OCI-LY3 (cell line): ENCODE data around the gene DPP10.

Source experiments
- H2AFZ ChIP-seq: fragments of 200-600, 300-600 bp; shearing (Covaris generic); 2 replicates; pipeline ENCODE4 v1.6.0; 2014; ENCODE audit warnings: antibody characterized with exemption, low read depth, low read length
- H3K27ac ChIP-seq: fragments of 200-600, 300-600 bp; sonication (generic); 2 replicates; pipeline ENCODE4 v1.5.1; 2014; ENCODE audit warnings: mild to moderate bottlenecking, low read length, moderate library complexity, mixed read lengths
- H3K27me3 ChIP-seq: fragments of 200-600, 300-600 bp; sonication (generic); 2 replicates; pipeline ENCODE4 v1.6.1; 2014; ENCODE audit warnings: low read depth, low read length, mixed read lengths
- H3K36me3 ChIP-seq: fragments of 200-600, 300-600 bp; sonication (generic); replicated peaks from 2 replicates; pipeline ENCODE3; 2014; ENCODE audit warnings: low read depth, low read length, mixed read lengths
- H3K4me1 ChIP-seq: fragments of 300-600, 200-600 bp; sonication (generic); 2 replicates; pipeline ENCODE4 v1.6.1; 2014; ENCODE audit warnings: low read length, mixed read lengths
- H3K4me2 ChIP-seq: fragments of 200-600, 300-600 bp; sonication (generic); 2 replicates; pipeline ENCODE4 v1.6.1; 2014; ENCODE audit warnings: low read length, mixed read lengths
- H3K4me3 ChIP-seq: fragments of 300-600, 200-600 bp; sonication (generic); 2 replicates; pipeline ENCODE4 v1.5.1; 2014; ENCODE audit warnings: antibody characterized with exemption, mild to moderate bottlenecking, low read length, moderate library complexity
- H3K79me2 ChIP-seq: fragments of 300-600, 200-600 bp; shearing (Covaris generic); 2 replicates; pipeline ENCODE4 v1.6.1; 2014; ENCODE audit warnings: mild to moderate bottlenecking, low read length, mixed read lengths
- H3K9ac ChIP-seq: fragments of 300-600, 200-600 bp; shearing (Covaris generic); 2 replicates; pipeline ENCODE4 v1.6.0; 2014; ENCODE audit warnings: mild to moderate bottlenecking, low read length, moderate library complexity
- H3K9me3 ChIP-seq: fragments of 200-600, 300-600 bp; shearing (Covaris generic); 2 replicates; pipeline ENCODE4 v1.6.1; 2014; ENCODE audit warnings: low read length, mixed read lengths; ENCODE audit not compliant: insufficient read depth
- H4K20me1 ChIP-seq: fragments of 200-600, 300-600 bp; sonication (generic); 2 replicates; pipeline ENCODE4 v1.6.1; 2016; ENCODE audit warnings: low read length, mixed read lengths; ENCODE audit not compliant: insufficient read depth
- EZH2phosphoT487 ChIP-seq: fragments of 200-600 bp; shearing (Covaris generic); IDR thresholded peaks from 2 replicates; pipeline ENCODE4 v1.6.1; 2018; ENCODE audit warnings: antibody characterized with exemption, mixed run types, low read depth
- TF ChIP-seq, protein P1 (sequence below): fragments of 200-600, 300-600 bp; sonication (generic); IDR thresholded peaks from 2 replicates; pipeline ENCODE4 v1.5.1; 2014; ENCODE audit warnings: antibody characterized with exemption, low read length, low read depth

Gene DPP10

DNA sequence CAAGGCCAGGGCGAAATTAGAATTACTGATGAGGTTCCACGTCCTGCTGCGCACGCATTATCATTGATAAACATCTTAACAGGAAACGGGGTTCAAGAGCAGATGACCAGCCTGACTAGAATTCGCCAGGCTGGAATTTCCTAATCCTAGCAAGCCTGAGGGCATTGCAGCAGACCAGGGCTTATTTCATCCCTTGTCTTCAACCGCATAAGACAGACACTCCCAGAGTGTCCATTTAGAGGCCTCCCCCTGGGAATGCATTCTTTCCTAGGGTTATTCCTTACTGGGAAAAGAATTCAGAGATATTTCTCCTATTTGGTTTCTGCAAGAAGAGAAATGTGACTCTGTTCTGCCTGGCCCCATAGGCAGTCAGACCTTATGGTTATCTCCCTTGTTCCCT lies 486.8 kb downstream of the DPP10 start:
- Histone ChIP-seq H3K27me3 (no peaks in the 10 kb centered on the region), H3K4me1 (no peaks in the 10 kb centered on the region), H3K27ac (no peak overlapping the region), H3K36me3 (no peaks in the 10 kb centered on the region), H3K4me3 (no peak overlapping the region), H3K79me2 (no peaks in the 10 kb centered on the region), H3K9me3 (no peaks in the 10 kb centered on the region), H2AFZ (no peak overlapping the region), H3K9ac (no peak overlapping the region), H3K4me2 (no peak overlapping the region), H4K20me1 (no peaks in the 10 kb centered on the region)
- TF ChIP-seq EZH2phosphoT487: no peak
- TF ChIP-seq, protein P1, sequence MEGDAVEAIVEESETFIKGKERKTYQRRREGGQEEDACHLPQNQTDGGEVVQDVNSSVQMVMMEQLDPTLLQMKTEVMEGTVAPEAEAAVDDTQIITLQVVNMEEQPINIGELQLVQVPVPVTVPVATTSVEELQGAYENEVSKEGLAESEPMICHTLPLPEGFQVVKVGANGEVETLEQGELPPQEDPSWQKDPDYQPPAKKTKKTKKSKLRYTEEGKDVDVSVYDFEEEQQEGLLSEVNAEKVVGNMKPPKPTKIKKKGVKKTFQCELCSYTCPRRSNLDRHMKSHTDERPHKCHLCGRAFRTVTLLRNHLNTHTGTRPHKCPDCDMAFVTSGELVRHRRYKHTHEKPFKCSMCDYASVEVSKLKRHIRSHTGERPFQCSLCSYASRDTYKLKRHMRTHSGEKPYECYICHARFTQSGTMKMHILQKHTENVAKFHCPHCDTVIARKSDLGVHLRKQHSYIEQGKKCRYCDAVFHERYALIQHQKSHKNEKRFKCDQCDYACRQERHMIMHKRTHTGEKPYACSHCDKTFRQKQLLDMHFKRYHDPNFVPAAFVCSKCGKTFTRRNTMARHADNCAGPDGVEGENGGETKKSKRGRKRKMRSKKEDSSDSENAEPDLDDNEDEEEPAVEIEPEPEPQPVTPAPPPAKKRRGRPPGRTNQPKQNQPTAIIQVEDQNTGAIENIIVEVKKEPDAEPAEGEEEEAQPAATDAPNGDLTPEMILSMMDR: no peak

DNA sequence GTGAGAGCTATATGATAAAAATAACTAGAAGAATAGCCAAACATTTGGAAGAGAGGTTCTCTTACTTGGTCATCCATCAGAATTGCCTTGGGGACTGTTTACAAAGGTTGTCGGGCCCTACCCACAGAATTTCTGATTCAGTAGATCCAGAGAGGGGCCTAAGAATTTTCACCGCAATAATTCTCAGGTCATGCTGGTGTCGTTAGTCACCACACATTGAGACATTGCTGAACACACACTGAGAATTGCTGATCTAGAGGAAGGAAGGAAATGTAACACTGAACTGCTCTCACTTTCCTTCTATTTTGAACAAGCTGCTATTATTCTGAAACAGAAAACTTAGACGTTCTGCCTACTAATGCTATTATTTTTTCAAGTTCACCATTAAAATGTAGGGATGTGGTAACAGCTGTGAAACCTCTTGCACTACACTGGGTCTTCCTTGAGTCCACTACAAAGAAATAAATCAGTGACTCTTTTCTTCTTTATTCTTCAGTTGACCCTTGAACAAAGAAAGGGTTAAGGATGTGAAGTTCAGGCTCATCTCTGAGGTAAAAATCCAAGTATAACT lies 491.3 kb downstream of the DPP10 start:
- TF ChIP-seq, protein P1: no peak
- no peak for TF ChIP-seq EZH2phosphoT487
- Histone ChIP-seq H3K36me3 (no peaks in the 10 kb centered on the region), H3K9me3 (no peaks in the 10 kb centered on the region), H3K4me3 (no peak overlapping the region), H3K27me3 (no peaks in the 10 kb centered on the region), H3K9ac (no peak overlapping the region), H4K20me1 (no peaks in the 10 kb centered on the region), H2AFZ (no peak overlapping the region), H3K4me2 (no peak overlapping the region), H3K27ac (no peak overlapping the region), H3K4me1 (no peaks in the 10 kb centered on the region), H3K79me2 (no peaks in the 10 kb centered on the region)

DNA sequence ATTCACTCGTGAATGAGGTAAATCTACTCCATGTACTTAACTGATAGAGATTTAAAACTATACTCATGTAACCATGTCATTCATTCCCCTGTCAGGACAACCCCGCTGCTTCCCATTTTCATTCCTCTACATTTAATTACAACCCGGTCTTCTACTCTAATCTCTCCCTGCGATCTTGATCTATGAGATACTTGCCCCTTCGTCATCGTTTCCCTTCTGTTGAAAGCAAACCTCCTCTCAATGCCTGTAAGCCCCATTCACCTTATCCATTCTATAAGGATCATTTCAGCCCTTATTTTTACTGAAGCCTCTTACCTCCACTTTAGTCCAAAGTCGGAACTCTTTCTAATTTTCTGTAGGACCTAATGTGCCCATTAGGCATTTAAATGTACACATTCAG lies 492.6 kb downstream of the DPP10 start:
- TF ChIP-seq, protein P1: no peak
- no peak for TF ChIP-seq EZH2phosphoT487
- Histone ChIP-seq H2AFZ (no peak overlapping the region), H3K27me3 (no peaks in the 10 kb centered on the region), H3K4me1 (no peaks in the 10 kb centered on the region), H3K4me2 (no peak overlapping the region), H3K27ac (no peak overlapping the region), H3K9ac (no peak overlapping the region), H4K20me1 (no peaks in the 10 kb centered on the region), H3K79me2 (no peaks in the 10 kb centered on the region), H3K36me3 (no peaks in the 10 kb centered on the region), H3K4me3 (no peak overlapping the region), H3K9me3 (no peaks in the 10 kb centered on the region)

DNA sequence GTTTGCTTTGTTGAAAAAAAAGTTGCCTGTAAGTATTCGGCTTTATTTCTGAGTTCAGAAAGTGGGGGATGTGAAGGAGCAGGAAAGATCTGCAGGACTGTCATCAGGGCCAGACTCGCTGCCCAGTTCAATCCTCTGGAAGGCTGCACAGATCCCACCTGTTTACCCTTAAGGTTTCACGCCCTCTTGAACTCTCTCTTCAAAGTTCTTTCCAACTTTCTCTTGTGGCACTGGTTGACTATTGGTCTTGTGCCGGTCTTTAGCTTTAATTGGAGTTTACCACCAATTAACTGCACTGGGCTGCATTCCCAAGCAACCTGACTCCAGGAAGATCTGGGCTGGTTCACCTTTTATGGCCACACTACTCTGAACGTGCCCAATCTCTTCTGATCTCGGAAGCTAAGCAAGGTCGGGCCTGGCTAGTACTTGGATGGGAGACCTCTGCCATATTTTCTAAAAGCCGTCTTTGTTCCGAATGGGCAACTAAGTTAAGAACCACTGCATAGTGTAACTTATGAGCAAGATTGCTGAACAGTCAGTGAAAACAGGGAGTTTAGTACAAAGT lies 495.0 kb downstream of the DPP10 start:
- H3K9ac ChIP-seq: no peak overlapping the region
- H3K9me3 ChIP-seq: no peaks in the 10 kb centered on the region
- H3K4me1 ChIP-seq: no peaks in the 10 kb centered on the region
- H3K27ac ChIP-seq: no peak overlapping the region
- no peaks in the 10 kb centered on the region for H3K79me2 ChIP-seq
- TF ChIP-seq, protein P1: no peak
- TF ChIP-seq EZH2phosphoT487: no peak
- H2AFZ ChIP-seq: no peak overlapping the region
- H4K20me1 ChIP-seq: no peaks in the 10 kb centered on the region
- no peaks in the 10 kb centered on the region for H3K36me3 ChIP-seq
- no peaks in the 10 kb centered on the region for H3K27me3 ChIP-seq
- H3K4me3 ChIP-seq: no peak overlapping the region
- no peak overlapping the region for H3K4me2 ChIP-seq
